LNCAP (cell line): Measurements from ENCODE around the gene HDAC10.

Experiments
- TF ChIP-seq, protein P1 (sequence below): fragments of 450-650 bp; IDR thresholded peaks from 2 replicates; pipeline ENCODE4 v1.5.1; 2017; ENCODE audit warnings: mild to moderate bottlenecking

HDAC10 gene

DNA sequence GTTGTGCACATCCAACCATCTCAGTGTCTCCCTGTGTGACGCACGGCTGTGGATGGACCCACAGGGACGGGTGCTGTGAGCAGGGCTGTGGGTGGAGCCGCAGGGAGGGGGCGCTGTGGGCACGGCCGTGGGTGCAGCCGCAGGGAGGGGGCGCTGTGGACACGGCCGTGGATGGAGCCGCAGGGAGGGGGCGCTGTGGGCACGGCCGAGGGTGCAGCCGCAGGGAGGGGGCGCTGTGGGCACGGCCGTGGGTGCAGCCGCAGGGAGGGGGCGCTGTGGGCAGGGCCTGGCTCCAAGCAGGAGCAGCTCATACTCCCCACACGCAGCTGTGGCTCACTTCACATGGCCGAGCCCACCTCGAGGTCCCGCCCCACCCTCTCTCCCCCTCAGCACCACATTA, 25.1 kb upstream of the HDAC10 start:
- TF ChIP-seq, protein P1, sequence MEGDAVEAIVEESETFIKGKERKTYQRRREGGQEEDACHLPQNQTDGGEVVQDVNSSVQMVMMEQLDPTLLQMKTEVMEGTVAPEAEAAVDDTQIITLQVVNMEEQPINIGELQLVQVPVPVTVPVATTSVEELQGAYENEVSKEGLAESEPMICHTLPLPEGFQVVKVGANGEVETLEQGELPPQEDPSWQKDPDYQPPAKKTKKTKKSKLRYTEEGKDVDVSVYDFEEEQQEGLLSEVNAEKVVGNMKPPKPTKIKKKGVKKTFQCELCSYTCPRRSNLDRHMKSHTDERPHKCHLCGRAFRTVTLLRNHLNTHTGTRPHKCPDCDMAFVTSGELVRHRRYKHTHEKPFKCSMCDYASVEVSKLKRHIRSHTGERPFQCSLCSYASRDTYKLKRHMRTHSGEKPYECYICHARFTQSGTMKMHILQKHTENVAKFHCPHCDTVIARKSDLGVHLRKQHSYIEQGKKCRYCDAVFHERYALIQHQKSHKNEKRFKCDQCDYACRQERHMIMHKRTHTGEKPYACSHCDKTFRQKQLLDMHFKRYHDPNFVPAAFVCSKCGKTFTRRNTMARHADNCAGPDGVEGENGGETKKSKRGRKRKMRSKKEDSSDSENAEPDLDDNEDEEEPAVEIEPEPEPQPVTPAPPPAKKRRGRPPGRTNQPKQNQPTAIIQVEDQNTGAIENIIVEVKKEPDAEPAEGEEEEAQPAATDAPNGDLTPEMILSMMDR, result no peak

DNA sequence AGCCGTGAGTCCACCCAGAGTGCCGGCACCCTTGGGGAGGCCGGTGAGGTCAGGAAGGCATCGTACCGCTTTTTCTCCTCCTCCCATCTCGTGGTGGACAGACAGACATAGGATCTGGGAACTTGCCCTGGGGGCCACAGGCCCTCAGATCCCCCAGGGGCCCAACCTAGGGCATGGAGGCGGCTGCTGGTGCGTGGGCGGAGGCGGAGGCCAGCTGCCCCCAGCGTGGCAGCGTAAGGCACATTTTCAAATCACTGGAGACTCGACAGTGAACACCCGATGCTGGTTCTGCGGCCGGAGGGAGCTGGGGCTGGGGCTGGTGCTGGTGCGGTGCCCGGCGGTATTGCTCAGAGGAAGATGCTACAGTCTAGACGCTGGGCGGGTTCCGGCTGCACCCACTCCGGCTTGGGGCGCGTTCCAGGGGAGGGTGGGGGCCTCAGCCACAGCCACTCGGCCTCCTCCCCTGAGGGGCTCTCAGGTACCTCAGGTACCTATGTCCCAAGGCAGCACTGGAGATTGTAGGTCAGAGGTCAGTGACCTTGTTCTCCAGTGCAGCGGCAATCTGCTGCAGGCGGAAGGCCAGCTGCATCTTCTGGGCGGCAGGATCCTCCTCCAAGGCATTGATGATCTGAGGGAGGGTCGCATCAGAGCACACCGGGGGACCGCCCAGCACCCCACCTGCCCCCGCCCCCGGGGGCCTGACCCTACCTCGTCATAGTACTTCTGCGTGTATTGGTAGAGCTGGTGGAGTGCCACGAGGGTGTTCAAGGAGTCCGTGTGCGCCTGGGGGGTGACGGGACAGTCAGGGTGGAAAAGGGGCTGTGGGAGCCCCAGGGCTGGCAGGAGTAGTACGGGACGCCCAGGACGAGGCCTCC, 24.4 kb upstream of the HDAC10 start:
- TF ChIP-seq, protein P1, result no peak

DNA sequence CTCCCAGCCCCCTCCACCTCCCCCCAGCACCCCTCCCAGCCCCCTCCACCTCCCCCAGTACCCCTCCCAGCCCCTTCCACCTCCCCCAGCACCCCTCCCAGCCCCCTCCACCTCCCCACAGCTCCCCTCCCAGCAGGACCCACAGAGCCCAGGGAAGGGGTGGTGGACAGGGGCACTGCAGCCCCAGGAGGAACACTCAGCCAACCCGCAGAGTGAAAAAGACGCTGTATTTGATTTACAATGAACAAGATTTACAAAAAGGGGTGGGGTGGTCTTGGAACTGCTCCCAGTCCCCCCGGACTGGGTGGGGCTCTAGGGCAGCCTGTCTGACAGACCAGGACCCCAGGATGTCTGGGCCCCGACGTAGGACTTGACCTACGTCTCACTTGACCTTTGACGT, 23.7 kb upstream of the HDAC10 start:
- TF ChIP-seq, protein P1, result no peak

DNA sequence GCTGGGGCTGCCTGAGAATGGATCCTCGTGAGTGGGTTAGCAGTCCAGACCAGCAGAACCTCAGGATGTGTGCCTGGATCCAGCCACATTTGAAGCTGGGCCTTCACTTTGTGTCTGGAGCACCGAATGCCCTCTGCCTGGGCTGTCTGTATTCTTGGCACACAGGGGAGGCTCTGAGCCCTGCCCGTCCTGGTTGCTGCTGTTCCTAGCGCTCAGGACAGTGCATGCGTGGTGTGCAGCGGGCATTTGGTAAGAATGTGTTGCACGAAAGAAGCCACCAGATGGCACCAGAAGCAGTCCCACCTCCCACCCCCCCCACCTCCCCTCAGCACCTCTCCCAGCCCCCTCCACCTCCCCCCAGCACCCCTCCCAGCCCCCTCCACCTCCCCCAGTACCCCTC, 23.2 kb upstream of the HDAC10 start:
- TF ChIP-seq, protein P1, result peak; percentile 32; the same call in 1 of the 2 replicates

DNA sequence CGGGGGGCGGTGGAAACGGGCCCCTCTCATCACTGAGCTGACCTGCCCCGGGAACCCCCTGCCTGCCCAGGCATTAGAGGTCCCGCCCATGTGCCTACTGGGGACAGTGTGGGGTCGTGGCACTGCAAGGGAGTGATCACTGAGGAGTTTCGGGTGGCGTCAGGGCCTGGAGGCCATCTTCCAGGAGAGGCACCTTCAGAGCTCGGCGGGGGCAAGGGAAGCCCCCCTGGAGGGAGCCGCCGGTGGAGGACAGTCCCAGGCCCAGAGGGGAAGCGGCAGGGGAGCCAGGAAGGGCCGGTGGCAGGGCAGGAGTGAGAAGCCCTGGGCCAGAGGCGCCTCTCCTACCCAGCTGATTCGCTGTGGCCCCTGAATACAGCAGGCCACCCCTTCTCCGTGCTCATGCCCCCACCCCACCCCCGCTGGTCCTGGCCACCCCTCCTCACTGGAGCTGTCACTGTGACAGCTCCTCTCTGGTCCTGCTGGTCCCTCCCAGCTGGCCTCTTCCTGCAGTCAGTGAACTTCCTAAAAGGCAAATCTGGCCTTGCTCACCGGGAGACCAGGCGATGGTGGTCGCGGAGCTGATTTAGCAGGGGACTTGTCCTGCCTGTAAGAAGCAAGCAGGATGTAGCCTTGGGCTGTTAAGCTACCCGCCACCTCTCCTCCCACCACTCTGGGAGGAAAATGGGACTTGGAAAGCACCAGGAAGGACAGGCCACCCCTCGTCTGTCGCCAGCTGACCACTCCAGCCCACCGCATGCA, 21.2 kb upstream of the HDAC10 start:
- TF ChIP-seq, protein P1, result no peak

DNA sequence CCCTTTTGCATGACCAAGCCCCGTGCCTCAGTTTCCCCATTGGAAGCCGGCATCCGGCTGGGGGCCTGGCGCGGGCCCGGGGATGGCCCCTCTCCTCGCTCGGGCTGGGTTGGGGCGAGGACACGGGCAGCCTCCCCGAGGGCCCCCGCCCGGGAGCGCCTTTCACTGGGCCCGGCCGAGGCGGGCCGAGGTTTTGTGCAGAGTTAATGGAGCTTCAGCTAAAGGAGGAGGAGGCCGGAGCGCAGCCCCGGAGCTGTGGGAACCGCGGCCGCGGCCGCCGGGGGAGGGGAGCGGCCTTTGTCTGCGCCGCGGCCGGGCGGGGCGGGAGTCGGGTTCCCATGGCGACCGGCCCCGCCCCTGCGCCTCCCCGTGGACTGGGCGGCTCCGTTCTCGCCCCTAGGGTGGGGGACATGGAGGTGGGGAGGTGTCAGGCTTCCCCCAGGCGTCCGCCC, 20.5 kb upstream of the HDAC10 start:
- TF ChIP-seq, protein P1, result no peak

DNA sequence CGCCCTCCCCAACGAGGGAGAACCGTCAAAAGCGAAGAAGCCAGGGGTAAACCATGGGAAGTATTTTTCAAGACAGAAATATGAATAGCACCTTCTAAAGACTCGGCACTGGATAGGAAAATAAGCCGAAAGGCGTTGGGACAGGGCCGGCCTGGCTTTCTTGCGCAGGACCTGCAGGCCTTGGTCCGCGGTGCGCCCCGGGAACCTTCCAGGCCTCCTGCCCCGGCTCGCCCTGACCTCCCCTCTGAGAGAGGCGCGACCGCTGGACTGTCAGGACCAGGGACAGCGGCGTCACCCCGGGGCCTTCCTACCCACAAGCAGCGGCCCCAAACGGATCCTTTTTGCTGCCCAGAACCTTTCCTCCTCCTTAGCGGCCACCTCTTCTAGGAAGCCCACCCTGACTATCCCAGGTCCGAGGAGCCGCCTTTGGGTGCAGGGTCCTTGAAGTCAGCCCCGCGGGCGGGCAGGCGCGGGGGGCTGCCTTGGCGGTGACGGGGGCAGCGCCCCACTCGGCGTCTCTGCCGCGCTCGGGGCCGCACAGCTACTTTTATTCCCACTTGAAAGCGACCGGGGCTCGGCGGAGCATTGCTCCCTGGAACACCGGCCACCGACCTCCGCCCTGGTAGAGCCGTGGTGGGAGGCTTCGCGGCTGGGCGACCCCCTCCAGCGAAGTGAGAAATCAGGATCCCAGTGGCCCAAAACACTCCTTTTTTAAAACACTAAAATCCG, 19.8 kb upstream of the HDAC10 start:
- TF ChIP-seq, protein P1, result no peak
